ENCODE results near the gene SCAPER.

The SCAPER gene

GRCh38 chr15:76401285-76401684, 503.9 kb downstream of the SCAPER start:
- DNase-seq (ENCODE audit: low read depth): no peak

GRCh38 chr15:76398317-76399104, 506.6 kb downstream of the SCAPER start:
- DNase-seq (ENCODE audit: low read depth): no peak

GRCh38 chr15:76393614-76394013, 511.5 kb downstream of the SCAPER start:
- no peak for DNase-seq (ENCODE audit: low read depth)

- no peak for DNase-seq (ENCODE audit: low read depth)
Observed at GRCh38 chr15:76391847-76392246, 513.3 kb downstream of the SCAPER start.

GRCh38 chr15:76391309-76391708, 513.8 kb downstream of the SCAPER start:
- no peak for DNase-seq (ENCODE audit: low read depth)

- DNase-seq (ENCODE audit: low read depth): no peak
Observed at GRCh38 chr15:76390571-76390970, 514.6 kb downstream of the SCAPER start.

- no peak for DNase-seq (ENCODE audit: low read depth)
Observed at GRCh38 chr15:76386926-76387325, 518.2 kb downstream of the SCAPER start.

- DNase-seq (ENCODE audit: low read depth): no peak
Observed at GRCh38 chr15:76386178-76386577, 519.0 kb downstream of the SCAPER start.

- no peak for DNase-seq (ENCODE audit: low read depth)
Observed at GRCh38 chr15:76384409-76384808, 520.7 kb downstream of the SCAPER start.

- DNase-seq (ENCODE audit: low read depth): no peak
Observed at GRCh38 chr15:76382987-76383728, 522.0 kb downstream of the SCAPER start.

GRCh38 chr15:76381366-76381765, 523.8 kb downstream of the SCAPER start:
- no peak for DNase-seq (ENCODE audit: low read depth)

- DNase-seq (ENCODE audit: low read depth): no peak
Observed at GRCh38 chr15:76380249-76380648, 524.9 kb downstream of the SCAPER start.

- DNase-seq (ENCODE audit: low read depth): no peak
Observed at GRCh38 chr15:76378691-76379090, 526.4 kb downstream of the SCAPER start.

- DNase-seq (ENCODE audit: low read depth): no peak
Observed at GRCh38 chr15:76377751-76378150, 527.4 kb downstream of the SCAPER start.

GRCh38 chr15:76377217-76377616, 527.9 kb downstream of the SCAPER start:
- DNase-seq (ENCODE audit: low read depth): no peak

- no peak for DNase-seq (ENCODE audit: low read depth)
Observed at GRCh38 chr15:76376816-76377215, 528.3 kb downstream of the SCAPER start.

- no peak for DNase-seq (ENCODE audit: low read depth)
Observed at GRCh38 chr15:76376029-76376428, 529.1 kb downstream of the SCAPER start.

GRCh38 chr15:76368122-76368621, 537.0 kb downstream of the SCAPER start:
- no peak for DNase-seq (ENCODE audit: low read depth)

- no peak for DNase-seq (ENCODE audit: low read depth)
Observed at GRCh38 chr15:76366714-76367113, 538.4 kb downstream of the SCAPER start.

GRCh38 chr15:76363251-76363650, 541.9 kb downstream of the SCAPER start:
- no peak for DNase-seq (ENCODE audit: low read depth)

GRCh38 chr15:76360416-76360815, 544.7 kb downstream of the SCAPER start:
- no peak for DNase-seq (ENCODE audit: low read depth)

GRCh38 chr15:76359152-76359551, 546.0 kb downstream of the SCAPER start:
- DNase-seq (ENCODE audit: low read depth): no peak

- DNase-seq (ENCODE audit: low read depth): no peak
Observed at GRCh38 chr15:76358453-76358852, 546.7 kb downstream of the SCAPER start.
